ENCODE results near the gene MITD1.

GRCh38 chr2:99181624-99182000, 754 bp upstream of the MITD1 start:
- TF ChIP-seq POLR2A (IDR thresholded peaks at IDR 0.05) (no peak), CTCF (IDR thresholded peaks at IDR 0.05) (no peak)

Measured in thyroid gland (tissue), 4 donors.